ENCODE measurements around the gene ZNF490. TPM values are rescaled to one million over a fixed set of nuclear protein-coding genes. Genes with fewer than 3 reads are reported as not detected.

Gene ZNF490
- total RNA-seq, result 2.3 and 6.4 TPM in 2 replicates

DNA sequence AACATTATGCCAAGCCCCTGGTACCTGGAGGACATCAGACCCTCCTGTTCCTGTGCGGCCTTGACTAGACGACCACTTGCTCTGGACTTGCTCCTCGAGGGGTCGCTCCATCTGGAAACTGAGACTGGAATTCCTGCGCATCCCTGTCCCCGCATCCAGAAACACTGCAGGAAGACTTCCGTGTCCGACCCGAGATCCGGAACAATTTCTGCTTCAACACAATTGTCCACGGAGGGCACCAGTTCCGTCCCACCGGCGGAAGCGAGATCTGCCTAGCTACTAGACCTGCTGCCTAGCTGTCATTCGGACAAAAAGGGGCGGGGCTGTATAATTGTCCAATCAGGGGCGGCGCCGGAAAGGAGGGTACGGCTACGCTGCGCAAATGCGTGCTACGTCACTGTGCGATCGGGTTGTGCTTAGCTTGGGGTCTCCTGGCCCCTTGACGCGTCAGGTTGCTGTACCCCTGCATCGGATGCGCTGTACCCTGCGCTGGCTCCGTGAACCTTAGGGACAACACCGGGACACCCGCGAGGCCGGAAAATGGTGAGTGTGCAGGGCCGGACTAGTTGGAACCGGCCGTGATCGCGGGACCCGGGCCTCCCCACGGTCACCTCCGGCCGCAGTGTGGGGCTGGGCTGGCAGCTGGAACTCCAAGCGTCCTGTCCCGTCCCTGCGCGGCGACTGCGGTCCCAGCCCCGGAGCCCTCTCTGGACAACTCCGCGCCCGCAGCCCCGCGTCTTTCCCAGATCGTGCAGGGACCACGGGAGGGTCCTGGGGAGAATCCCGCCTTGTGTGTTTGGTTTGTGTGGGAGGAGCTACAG, at the start of gene ZNF490, which contains the start of gene ZNF791:
TSS of gene ZNF490 (minus strand) at position 274 of the 821 bp plus-strand sequence. CDS start at position 141, 133 bp downstream.
TSS of gene ZNF791 (plus strand) at position 381 of the 821 bp plus-strand sequence. CDS start at position 541, 160 bp downstream.

DNA sequence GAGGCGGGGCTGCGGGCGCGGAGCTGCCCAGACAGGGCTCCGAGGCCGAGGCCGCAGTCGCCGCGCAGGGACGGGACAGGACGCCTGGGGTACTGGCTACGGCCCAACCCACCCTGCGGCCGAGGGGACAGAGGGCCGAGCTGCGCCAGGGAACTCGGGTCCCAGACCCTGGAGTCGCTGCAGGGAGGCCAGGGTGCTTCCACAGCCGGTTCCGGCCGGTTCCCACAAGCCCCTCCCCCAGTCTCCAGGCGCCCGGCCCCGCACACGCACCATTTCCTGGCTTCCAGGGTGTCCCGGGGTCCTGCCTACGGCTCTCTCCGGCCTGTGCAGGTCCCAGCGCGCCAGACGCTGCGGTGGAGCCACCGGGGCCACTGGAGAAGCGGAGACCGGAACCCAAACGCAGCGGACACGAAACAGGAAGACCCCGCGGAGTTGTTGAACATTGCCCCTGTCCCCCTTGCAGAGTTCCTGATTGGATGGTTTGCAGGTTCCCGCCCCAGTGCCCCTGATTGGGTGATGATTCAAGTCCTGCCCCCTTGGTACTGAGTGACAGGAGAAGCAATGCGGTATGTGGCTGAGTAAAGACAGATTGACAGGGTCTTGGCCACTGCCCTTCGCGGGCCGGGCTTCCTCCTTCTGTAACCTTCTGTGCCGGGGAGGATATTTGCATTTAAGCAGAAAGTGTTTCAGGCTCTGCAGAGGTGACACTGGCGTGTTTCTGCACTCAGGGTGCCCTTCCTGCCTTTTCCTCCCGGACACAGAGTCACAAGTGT, 59.4 kb downstream of the ZNF490 start, which contains the start of gene ZNF564:
TSS of gene ZNF564 (minus strand) at position 423 of the 773 bp plus-strand sequence. CDS start at position 273, 150 bp downstream.

Other genes starting within 250 kb of the ZNF490 start
- 0.53 and 0.86 TPM in 2 replicates for gene ZNF442, start 245.1 kb downstream of the ZNF490 start, total RNA-seq
- 0.71 and 1.2 TPM in 2 replicates for gene ZNF799, start 209.5 kb downstream of the ZNF490 start, total RNA-seq
- gene ZNF443, start 169.8 kb downstream of the ZNF490 start, total RNA-seq, result under 0.01 and 0.35 TPM in 2 replicates
- gene ZNF709, start 126.0 kb downstream of the ZNF490 start, total RNA-seq, result 0.71 and 1.7 TPM in 2 replicates
- gene ZNF564, start 59.3 kb downstream of the ZNF490 start, total RNA-seq, result 2.3 and 3.5 TPM in 2 replicates
- 5.2 and 9.7 TPM in 2 replicates for gene ZNF791, start 107 bp upstream of the ZNF490 start, total RNA-seq
- 56.2 and 63.1 TPM in 2 replicates for gene MAN2B1, start 55.9 kb upstream of the ZNF490 start, total RNA-seq
- 5.3 and 15.0 TPM in 2 replicates for gene WDR83, start 56.0 kb upstream of the ZNF490 start, total RNA-seq
- 65.9 and 89.4 TPM in 2 replicates for gene DHPS, start 71.1 kb upstream of the ZNF490 start, total RNA-seq
- not detected in 2 replicates for gene GNG14, start 77.2 kb upstream of the ZNF490 start, total RNA-seq
- gene FBXW9, start 85.8 kb upstream of the ZNF490 start, total RNA-seq, result 14.7 and 16.5 TPM in 2 replicates
- gene TNPO2, start 113.1 kb upstream of the ZNF490 start, total RNA-seq, result 14.7 and 26.2 TPM in 2 replicates
- 283 and 329 TPM in 2 replicates for gene TRIR, start 123.9 kb upstream of the ZNF490 start, total RNA-seq
- 142 and 166 TPM in 2 replicates for gene GET3, start 126.7 kb upstream of the ZNF490 start, total RNA-seq
- gene BEST2, start 141.0 kb upstream of the ZNF490 start, total RNA-seq, result not detected in 2 replicates
- gene HOOK2, start 164.7 kb upstream of the ZNF490 start, total RNA-seq, result 5.8 and 11.9 TPM in 2 replicates
- gene JUNB, start 180.7 kb upstream of the ZNF490 start, total RNA-seq, result 102 and 121 TPM in 2 replicates
- gene PRDX2, start 191.0 kb upstream of the ZNF490 start, total RNA-seq, result 379 and 428 TPM in 2 replicates
- not detected in 2 replicates for gene THSD8, start 191.3 kb upstream of the ZNF490 start, total RNA-seq
- gene RNASEH2A, start 195.8 kb upstream of the ZNF490 start, total RNA-seq, result 34.2 and 53.0 TPM in 2 replicates
- gene RTBDN, start 223.8 kb upstream of the ZNF490 start, total RNA-seq, result not detected in 2 replicates
- 1.2 and 1.4 TPM in 2 replicates for gene MAST1, start 227.7 kb upstream of the ZNF490 start, total RNA-seq